HEK293T (cell line): ENCODE results near the gene UNC5B.

Source experiments
- CTCF ChIA-PET: fragments of 350-600 bp; formaldehyde crosslinking; extraction: SDS; loops from one replicate; lab custom pipeline; 2021; ENCODE audit warnings: antibody characterized with exemption, inconsistent platforms; lab: Yijun Ruan, JAX
- POLR2A ChIA-PET: fragments of 350-600 bp; formaldehyde crosslinking; extraction: SDS; loops from one replicate; lab custom pipeline; 2020; ENCODE audit warnings: antibody characterized with exemption, inconsistent platforms; lab: Yijun Ruan, JAX
- DNase-seq: peaks from one replicate; pipeline ENCODE4 v3.0.0; 2012; ENCODE audit warnings: mixed read lengths; ENCODE audit errors: extremely low spot score
- ARNT ChIP-seq: fragments of 450-650 bp; IDR thresholded peaks from 2 replicates; pipeline ENCODE4 v1.6.1; 2017; ENCODE audit warnings: mild to moderate bottlenecking
- BHLHE40 ChIP-seq: fragments of 450-650 bp; IDR thresholded peaks from 2 replicates; pipeline ENCODE4 v1.6.1; 2016; ENCODE audit warnings: mild to moderate bottlenecking, moderate library complexity, borderline replicate concordance
- CTBP1 ChIP-seq: fragments of 450-650 bp; IDR thresholded peaks from 2 replicates; pipeline ENCODE4 v1.6.1; 2016; ENCODE audit warnings: borderline replicate concordance
- ELF4 ChIP-seq: fragments of 450-650 bp; IDR thresholded peaks from 2 replicates; pipeline ENCODE4 v1.6.1; 2017; ENCODE audit warnings: antibody characterized with exemption
- FOXA1 ChIP-seq: fragments of 450-650 bp; IDR thresholded peaks from 2 replicates; pipeline ENCODE4 v1.6.1; 2016; ENCODE audit warnings: mild to moderate bottlenecking
- FOXK2 ChIP-seq: fragments of 450-650 bp; IDR thresholded peaks from 2 replicates; pipeline ENCODE4 v1.6.1; 2016; ENCODE audit warnings: mild to moderate bottlenecking
- FOXM1 ChIP-seq: fragments of 450-650 bp; IDR thresholded peaks from 2 replicates; pipeline ENCODE4 v1.6.1; 2017; ENCODE audit warnings: mild to moderate bottlenecking, borderline replicate concordance
- HDGF ChIP-seq: fragments of 450-650 bp; IDR thresholded peaks from 2 replicates; pipeline ENCODE4 v1.6.1; 2017; ENCODE audit warnings: antibody characterized with exemption, borderline replicate concordance
- L3MBTL2 ChIP-seq: fragments of 450-650 bp; conservative IDR thresholded peaks from 2 replicates; pipeline ENCODE4 v1.6.1; 2016; ENCODE audit warnings: mild to moderate bottlenecking
- LEF1 ChIP-seq: fragments of 450-650 bp; IDR thresholded peaks from 2 replicates; pipeline ENCODE4 v1.6.1; 2017; ENCODE audit warnings: mild to moderate bottlenecking, borderline replicate concordance
- NFRKB ChIP-seq: fragments of 450-650 bp; IDR thresholded peaks from 2 replicates; pipeline ENCODE4 v1.6.1; 2016; ENCODE audit warnings: mild to moderate bottlenecking, moderate library complexity
- PKNOX1 ChIP-seq: fragments of 450-650 bp; IDR thresholded peaks from 2 replicates; pipeline ENCODE4 v1.6.1; 2016
- SP1 ChIP-seq: fragments of 450-650 bp; IDR thresholded peaks from 2 replicates; pipeline ENCODE4 v1.6.1; 2017
- SUZ12 ChIP-seq: fragments of 450-650 bp; IDR thresholded peaks from 2 replicates; pipeline ENCODE4 v1.6.1; 2016; ENCODE audit warnings: mild to moderate bottlenecking
- TARDBP ChIP-seq: fragments of 450-650 bp; IDR thresholded peaks from 2 replicates; pipeline ENCODE4 v1.6.1; 2016
- ZNF384 ChIP-seq: fragments of 450-650 bp; IDR thresholded peaks from 2 replicates; pipeline ENCODE4 v1.6.1; 2016

Gene UNC5B

GRCh38 chr10:71253981-71254818 is 41.8 kb downstream of the UNC5B start:
- ChIA-PET CTCF (no interaction called here), POLR2A (no interaction called here)

GRCh38 chr10:71254834-71255549 is 42.6 kb downstream of the UNC5B start:
- DNase-seq: no peak
- TF ChIP-seq FOXK2: no peak
- TF ChIP-seq BHLHE40: no peak
- TF ChIP-seq LEF1: no peak
- TF ChIP-seq FOXM1: no peak
- no peak for TF ChIP-seq ELF4
- no peak for TF ChIP-seq TARDBP
- no peak for TF ChIP-seq CTBP1
- no peak for TF ChIP-seq NFRKB
- TF ChIP-seq L3MBTL2: no peak
- no peak for TF ChIP-seq ZNF384
- no peak for TF ChIP-seq SUZ12
- TF ChIP-seq HDGF: no peak
- TF ChIP-seq PKNOX1: no peak
- no peak for TF ChIP-seq ARNT
- no peak for TF ChIP-seq FOXA1
- no peak for TF ChIP-seq SP1
- ChIA-PET POLR2A (no interaction called here), CTCF (no interaction called here)

More at GRCh38 chr10:71253981-71254818, 41.8 kb downstream of the UNC5B start:
- TF ChIP-seq HDGF (no peak), FOXK2 (no peak), FOXM1 (no peak), SP1 (no peak), SUZ12 (no peak), ELF4 (no peak), BHLHE40 (no peak), ARNT (no peak), TARDBP (no peak), LEF1 (no peak), FOXA1 (no peak), ZNF384 (no peak), L3MBTL2 (no peak), CTBP1 (no peak)
- DNase-seq: no peak

GRCh38 chr10:71255550-71255807 is 43.1 kb downstream of the UNC5B start:
- TF ChIP-seq BHLHE40 (no peak), CTBP1 (no peak), FOXK2 (no peak), NFRKB (no peak), LEF1 (no peak), ARNT (no peak), ELF4 (no peak)
- POLR2A ChIA-PET: no interaction called here
- CTCF ChIA-PET: no interaction called here
- no peak for DNase-seq

- DNase-seq: no peak
- CTCF ChIA-PET: no interaction called here
- TF ChIP-seq BHLHE40 (no peak), PKNOX1 (peak; percentile 79), SUZ12 (no peak)
- POLR2A ChIA-PET: no interaction called here
Observed at GRCh38 chr10:71255808-71256660, 43.7 kb downstream of the UNC5B start.

GRCh38 chr10:71256661-71257318 is 44.4 kb downstream of the UNC5B start:
- POLR2A ChIA-PET: no interaction called here
- DNase-seq: no peak
- CTCF ChIA-PET: no interaction called here
- TF ChIP-seq BHLHE40 (no peak), NFRKB (no peak), L3MBTL2 (no peak), LEF1 (no peak), SP1 (no peak), HDGF (no peak), TARDBP (no peak), FOXK2 (no peak), ZNF384 (no peak), FOXM1 (no peak), ELF4 (no peak), ARNT (no peak), PKNOX1 (no peak), SUZ12 (no peak), FOXA1 (no peak), CTBP1 (no peak)
